Testis (tissue), 3 donors: ENCODE measurements around the gene PAK1. TPM values are rescaled to one million over a fixed set of nuclear protein-coding genes. Genes with fewer than 3 reads are reported as not detected.

Experiments used
- DNase-seq: peaks from one replicate; pipeline ENCODE4 v3.0.0-alpha.2; 2019
- H3K27ac ChIP-seq, 2 donors: fragments of 200-600 bp; sonication (generic); one replicate each; pipeline ENCODE4 v1.5.1; 2019
- H3K27me3 ChIP-seq: fragments of 200-600 bp; sonication (generic); one replicate; pipeline ENCODE4 v1.5.1; 2019
- H3K36me3 ChIP-seq: fragments of 200-600 bp; sonication (generic); one replicate; pipeline ENCODE4 v1.5.1; 2017; ENCODE audit warnings: low read depth; ENCODE audit errors: missing control alignments
- H3K4me1 ChIP-seq: fragments of 200-600 bp; sonication (generic); one replicate; pipeline ENCODE4 v1.5.1; 2019
- H3K4me3 ChIP-seq, 2 donors: fragments of 200-600 bp; sonication (generic); one replicate each; pipeline ENCODE4 v1.5.1; 2017 to 2019
- H3K9me3 ChIP-seq: fragments of 200-600 bp; sonication (generic); one replicate; pipeline ENCODE4 v1.5.1; 2017
- POLR2A ChIP-seq: fragments of 450-650 bp; IDR thresholded peaks from one replicate; pipeline ENCODE4 v1.6.1; 2017; ENCODE audit warnings: antibody characterized with exemption, mild to moderate bottlenecking, moderate library complexity
- WGBS, 2 donors: methylation state at CpG; one replicate each; pipeline ENCODE4 v1.1.5; 2018; 5-methylcytosine and 5-hydroxymethylcytosine counted together
- intact Hi-C: fragments of 100-400 bp; cut with DNase I; formaldehyde crosslinking; loops from one replicate; pipeline ENCODE4 v1.15.1; 2023; ENCODE audit warnings: low total_unique reads
- polyA plus RNA-seq: library from polyadenylated mRNA; stranded (reverse); fragments of 350-450 nt; fragmentation: Illumina TruSeq; extraction: RNeasy Lipid Tissue Mini Kit (QIAGEN cat#74804); gene quantifications from one replicate; pipeline ENCODE4 v1.2.3, GENCODE V29; 2014; ENCODE audit warnings: low read depth, low replicate concordance; ENCODE audit not compliant: insufficient read depth
- total RNA-seq, 2 donors: library from RNA; depleted of rRNA; stranded (reverse); fragments of >200 nt; gene quantifications; one replicate each; pipeline ENCODE4 v1.2.3, GENCODE V29; 2016
- TF ChIP-seq, protein P1 (sequence below), 3 experiments: fragments of 450-650 bp in 2 of 3; fragments of 200-600 bp in 1 of 3; sonication (generic) in 1 of 3; IDR thresholded peaks; one replicate each; pipeline ENCODE4 v1.5.1; 2016 to 2019; ENCODE audit warnings: antibody characterized with exemption in 3 of 3, mild to moderate bottlenecking in 2 of 3, moderate library complexity in 1 of 3

PAK1 gene
- total and polyA plus RNA-seq, 3 donors from 2014 or later, result 60.1 to 80.9 (median 63.2) TPM

GRCh38 chr11:77309401-77310085 is 164.4 kb downstream of the PAK1 start:
- H3K9me3 ChIP-seq, result no peaks in the 10 kb centered on the region
- no peak for TF ChIP-seq POLR2A
- intact Hi-C loops, result no loop called here
- no peak overlapping the region for H3K27ac ChIP-seq
- H3K27me3 ChIP-seq, result no peaks in the 10 kb centered on the region
- H3K4me3 ChIP-seq, result no peak overlapping the region
- DNase-seq, result no peak
- 68 to 73% methylated on average over 5 of the region's 5 CpGs for WGBS, 2 donors
- no peaks in the 10 kb centered on the region for H3K36me3 ChIP-seq
- H3K4me1 ChIP-seq, result no peaks in the 10 kb centered on the region

DNA sequence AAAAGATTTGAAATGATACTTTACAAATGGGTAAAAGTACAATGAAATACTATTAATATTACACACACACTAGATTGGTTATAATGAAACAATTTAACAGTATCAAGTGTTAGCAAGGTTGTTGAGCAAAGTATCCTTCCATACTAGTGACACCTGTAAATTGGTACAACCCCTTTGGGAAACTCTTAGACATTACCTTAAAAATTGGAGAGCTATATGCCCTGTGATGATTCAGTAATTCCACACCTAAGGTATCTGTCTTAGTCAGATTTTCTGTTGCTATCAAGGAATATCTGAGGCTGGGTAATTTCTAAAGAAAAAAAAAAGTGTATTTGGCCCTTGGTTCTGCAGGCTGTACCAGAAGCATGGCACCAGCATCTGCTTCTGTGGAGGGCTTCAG is 165.1 kb downstream of the PAK1 start:
- TF ChIP-seq, protein P1, sequence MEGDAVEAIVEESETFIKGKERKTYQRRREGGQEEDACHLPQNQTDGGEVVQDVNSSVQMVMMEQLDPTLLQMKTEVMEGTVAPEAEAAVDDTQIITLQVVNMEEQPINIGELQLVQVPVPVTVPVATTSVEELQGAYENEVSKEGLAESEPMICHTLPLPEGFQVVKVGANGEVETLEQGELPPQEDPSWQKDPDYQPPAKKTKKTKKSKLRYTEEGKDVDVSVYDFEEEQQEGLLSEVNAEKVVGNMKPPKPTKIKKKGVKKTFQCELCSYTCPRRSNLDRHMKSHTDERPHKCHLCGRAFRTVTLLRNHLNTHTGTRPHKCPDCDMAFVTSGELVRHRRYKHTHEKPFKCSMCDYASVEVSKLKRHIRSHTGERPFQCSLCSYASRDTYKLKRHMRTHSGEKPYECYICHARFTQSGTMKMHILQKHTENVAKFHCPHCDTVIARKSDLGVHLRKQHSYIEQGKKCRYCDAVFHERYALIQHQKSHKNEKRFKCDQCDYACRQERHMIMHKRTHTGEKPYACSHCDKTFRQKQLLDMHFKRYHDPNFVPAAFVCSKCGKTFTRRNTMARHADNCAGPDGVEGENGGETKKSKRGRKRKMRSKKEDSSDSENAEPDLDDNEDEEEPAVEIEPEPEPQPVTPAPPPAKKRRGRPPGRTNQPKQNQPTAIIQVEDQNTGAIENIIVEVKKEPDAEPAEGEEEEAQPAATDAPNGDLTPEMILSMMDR (IDR thresholded peaks at IDR 0.05), result no peak
- TF ChIP-seq POLR2A, result no peak
- no peak for DNase-seq
- no peaks in the 10 kb centered on the region for H3K27me3 ChIP-seq
- no peak overlapping the region for H3K4me3 ChIP-seq
- intact Hi-C loops, result no loop called here
- H3K36me3 ChIP-seq, result no peaks in the 10 kb centered on the region
- no peaks in the 10 kb centered on the region for H3K4me1 ChIP-seq
- H3K9me3 ChIP-seq, result no peaks in the 10 kb centered on the region
- no peak overlapping the region for H3K27ac ChIP-seq

GRCh38 chr11:77303328-77303727 is 170.6 kb downstream of the PAK1 start:
- Histone ChIP-seq H3K9me3 (no peaks in the 10 kb centered on the region), H3K4me1 (no peaks in the 10 kb centered on the region), H3K36me3 (no peaks in the 10 kb centered on the region), H3K27me3 (no peaks in the 10 kb centered on the region), H3K27ac (no peak overlapping the region), H3K4me3 (no peak overlapping the region)
- WGBS, 2 donors, result 94 to 95% methylated on average over 2 of the region's 2 CpGs
- no peak for DNase-seq
- TF ChIP-seq, protein P1 (IDR thresholded peaks at IDR 0.05), result no peak
- TF ChIP-seq POLR2A, result no peak
- intact Hi-C loops, result no loop called here

GRCh38 chr11:77302752-77303151 is 171.1 kb downstream of the PAK1 start:
- Histone ChIP-seq H3K27me3 (no peaks in the 10 kb centered on the region), H3K9me3 (no peaks in the 10 kb centered on the region), H3K4me3 (no peak overlapping the region), H3K27ac (no peak overlapping the region), H3K4me1 (no peaks in the 10 kb centered on the region), H3K36me3 (no peaks in the 10 kb centered on the region)
- TF ChIP-seq, protein P1 (IDR thresholded peaks at IDR 0.05), result no peak
- no peak for TF ChIP-seq POLR2A
- intact Hi-C loops, result no loop called here
- DNase-seq, result no peak
- WGBS, 2 donors, result 77 to 78% methylated on average over 3 of the region's 3 CpGs

DNA sequence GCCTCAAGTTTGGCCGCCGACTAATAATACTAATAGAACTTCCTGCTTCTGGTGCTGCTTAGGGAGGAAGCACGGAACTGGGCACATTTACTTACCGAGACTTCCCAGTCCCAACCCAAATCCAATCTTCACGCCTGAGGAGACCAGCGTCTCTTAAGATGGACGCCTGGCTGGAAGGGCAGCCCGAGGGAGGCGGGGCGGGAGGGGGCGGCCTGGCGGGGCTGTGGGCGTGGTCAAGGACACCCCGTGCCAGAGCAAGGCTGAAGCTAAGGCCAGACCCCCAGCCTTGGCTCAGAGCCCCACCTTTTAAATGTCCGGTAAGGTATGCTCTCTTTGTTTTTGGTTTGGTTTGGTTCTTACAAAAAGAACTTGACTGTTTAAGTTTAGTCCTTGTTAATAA is 172.4 kb downstream of the PAK1 start, which contains the start of gene GDPD4:
TSS of gene GDPD4 (minus strand) at position 177 of the 400 bp plus-strand sequence. CDS start 16,549 bp downstream, outside the sequence.
- Histone ChIP-seq H3K9me3 (no peaks in the 10 kb centered on the region), H3K27ac (no peak within 1 kb of the TSS), H3K4me3 (peak within 1 kb of the TSS; percentile 46 to 51), H3K27me3 (no peaks in the 10 kb centered on the region), H3K4me1 (no peaks in the 10 kb centered on the region), H3K36me3 (no peaks in the 10 kb centered on the region)
- TF ChIP-seq, protein P1 (IDR thresholded peaks at IDR 0.05), result no peak
- TF ChIP-seq POLR2A, result no peak
- peak; percentile 74 for DNase-seq
- 57 to 60% methylated on average over 14 to 15 of the region's 15 CpGs for WGBS, 2 donors
- intact Hi-C loops, result no loop called here
